A673 (cell line): ENCODE data around the gene TGM1. TPM values are rescaled to one million over a fixed set of nuclear protein-coding genes. Genes with fewer than 3 reads are reported as not detected.

ENCODE experiments used
- BruUV-seq: library from RNA; stranded (reverse); fragments of 400-500 nt; replicated peaks from 2 replicates; lab custom pipeline; 2021; lab: Mats Ljungman, UMichigan
- CTCF ChIA-PET: fragments of 300-600 bp; sonication (Branson Sonifier 250); formaldehyde crosslinking; loops from one replicate; lab custom pipeline; 2022; ENCODE audit warnings: antibody characterized with exemption; lab: Charles Lee
- POLR2A ChIA-PET: fragments of 300-600 bp; sonication (Branson Sonifier 250); formaldehyde crosslinking; loops from one replicate; lab custom pipeline; 2022; ENCODE audit warnings: antibody characterized with exemption; ENCODE audit not compliant: low non-redundant PET; lab: Charles Lee
- DNase-seq: peaks from one replicate; pipeline ENCODE4 v3.0.0-alpha.2; 2015; ENCODE audit warnings: low spot score
- H3K27ac ChIP-seq: fragments of 200-600 bp; sonication (generic); 2 replicates; pipeline ENCODE4 v1.5.1; 2016; ENCODE audit warnings: mixed run types, low read depth, mild to moderate bottlenecking, mixed read lengths, antibody characterized with exemption, low read length; ENCODE audit not compliant: poor library complexity, severe bottlenecking
- H3K27me3 ChIP-seq: fragments of 200-600 bp; sonication (generic); replicated peaks from 2 replicates; pipeline ENCODE4 v1.6.1; 2017; ENCODE audit warnings: mixed run types, low read depth, mild to moderate bottlenecking, mixed read lengths, antibody characterized with exemption, low read length; ENCODE audit not compliant: insufficient read depth, poor library complexity
- H3K36me3 ChIP-seq: fragments of 200-600 bp; sonication (generic); 2 replicates; pipeline ENCODE4 v1.6.1; 2016; ENCODE audit warnings: mixed run types, mild to moderate bottlenecking, mixed read lengths, antibody characterized with exemption, low read length; ENCODE audit not compliant: insufficient read depth, poor library complexity, severe bottlenecking
- H3K4me1 ChIP-seq: fragments of 200-600 bp; sonication (generic); 2 replicates; pipeline ENCODE4 v1.6.1; 2017; ENCODE audit warnings: mixed run types, mild to moderate bottlenecking, mixed read lengths, antibody characterized with exemption, low read length; ENCODE audit not compliant: insufficient read depth, poor library complexity, severe bottlenecking
- H3K4me3 ChIP-seq: fragments of 200-600 bp; sonication (generic); 2 replicates; pipeline ENCODE4 v1.5.1; 2016; ENCODE audit warnings: low read depth, mixed run types, mild to moderate bottlenecking, mixed read lengths, low read length; ENCODE audit not compliant: poor library complexity, severe bottlenecking
- H3K9me3 ChIP-seq: fragments of 200-600 bp; sonication (generic); 2 replicates; pipeline ENCODE4 v1.6.1; 2016; ENCODE audit warnings: mixed run types, low read depth, mild to moderate bottlenecking, mixed read lengths, antibody characterized with exemption, low read length; ENCODE audit not compliant: poor library complexity, severe bottlenecking
- CTCF ChIP-seq: fragments of 300-800, 200-600 bp; sonication (generic); conservative IDR thresholded peaks from 2 replicates; pipeline ENCODE4 v1.5.1; 2017; ENCODE audit warnings: low read depth, mild to moderate bottlenecking, antibody characterized with exemption, low read length, moderate library complexity, mixed read lengths
- EZH2 ChIP-seq: fragments of 200-600 bp; sonication (generic); IDR thresholded peaks from 2 replicates; pipeline ENCODE4 v1.6.1; 2017; ENCODE audit warnings: borderline replicate concordance, low read depth, mild to moderate bottlenecking, mixed read lengths, antibody characterized with exemption, low read length; ENCODE audit not compliant: poor library complexity, severe bottlenecking
- intact Hi-C: fragments of 100-400 bp; cut with micrococcal nuclease; formaldehyde crosslinking; loops from one replicate; pipeline ENCODE4 v1.10.0; 2022; ENCODE audit not compliant: unreplicated experiment
- total RNA-seq: library from RNA; stranded (reverse); gene quantifications from 2 replicates; pipeline ENCODE4 v1.2.3, GENCODE V29; 2021

The TGM1 gene
- total RNA-seq, 1 experiment from 2014 or later: 1.5 TPM

DNA sequence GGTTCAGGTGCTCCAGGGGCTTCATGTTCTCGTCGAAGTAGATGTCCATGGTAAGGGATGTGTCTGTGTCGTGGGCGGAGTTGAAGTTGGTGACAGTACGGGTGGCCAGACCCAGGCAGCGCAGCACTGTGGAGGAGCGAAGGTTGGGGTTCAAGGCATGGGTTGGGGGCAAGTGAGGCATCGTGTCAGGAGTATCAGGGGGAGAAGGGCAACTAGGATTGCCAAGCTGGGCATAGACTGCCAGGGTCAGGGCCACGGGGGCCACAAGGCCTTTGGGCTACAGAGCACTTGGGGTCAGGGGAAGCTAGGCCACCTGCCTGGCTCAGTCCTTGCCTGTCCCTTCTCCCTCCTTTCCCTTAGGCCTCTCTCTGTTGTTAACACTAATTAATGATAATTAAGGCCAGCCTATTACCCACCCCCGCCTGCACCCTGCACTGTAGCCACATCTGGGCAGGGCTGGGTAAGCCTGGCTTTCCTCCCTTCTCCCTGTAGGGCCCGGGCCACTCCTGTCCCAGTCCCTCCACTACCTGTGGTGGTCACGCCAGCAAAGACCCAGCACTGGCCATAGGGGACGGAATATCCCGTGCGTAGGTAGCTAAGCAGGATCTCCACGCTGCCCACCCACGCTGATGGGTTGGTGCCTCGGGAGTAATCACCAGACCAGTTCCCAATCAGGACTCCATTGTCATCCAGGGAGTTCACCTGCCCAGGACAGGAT, 4.3 kb downstream of the TGM1 start:
- BruUV-seq: no TSS peak
- no peak overlapping the region for H3K4me3 ChIP-seq
- POLR2A ChIA-PET: no interaction called here
- no peaks in the 10 kb centered on the region for H3K27me3 ChIP-seq
- H3K36me3 ChIP-seq: no peaks in the 10 kb centered on the region
- CTCF ChIA-PET: no interaction called here
- no peaks in the 10 kb centered on the region for H3K4me1 ChIP-seq
- no peak overlapping the region for H3K27ac ChIP-seq
- H3K9me3 ChIP-seq: no peaks in the 10 kb centered on the region
- intact Hi-C loops: no loop called here
- no peak for DNase-seq
- no peak for TF ChIP-seq EZH2
- no peak for TF ChIP-seq CTCF

GRCh38 chr14:24258119-24258518, 4.9 kb downstream of the TGM1 start:
- Histone ChIP-seq H3K27me3 (no peaks in the 10 kb centered on the region), H3K27ac (no peak overlapping the region), H3K9me3 (no peaks in the 10 kb centered on the region), H3K4me1 (no peaks in the 10 kb centered on the region), H3K36me3 (no peaks in the 10 kb centered on the region), H3K4me3 (no peak overlapping the region)
- intact Hi-C loops: no loop called here
- ChIA-PET POLR2A (no interaction called here), CTCF (no interaction called here)
- DNase-seq: no peak
- BruUV-seq: no TSS peak
- TF ChIP-seq EZH2 (no peak), CTCF (no peak)

DNA sequence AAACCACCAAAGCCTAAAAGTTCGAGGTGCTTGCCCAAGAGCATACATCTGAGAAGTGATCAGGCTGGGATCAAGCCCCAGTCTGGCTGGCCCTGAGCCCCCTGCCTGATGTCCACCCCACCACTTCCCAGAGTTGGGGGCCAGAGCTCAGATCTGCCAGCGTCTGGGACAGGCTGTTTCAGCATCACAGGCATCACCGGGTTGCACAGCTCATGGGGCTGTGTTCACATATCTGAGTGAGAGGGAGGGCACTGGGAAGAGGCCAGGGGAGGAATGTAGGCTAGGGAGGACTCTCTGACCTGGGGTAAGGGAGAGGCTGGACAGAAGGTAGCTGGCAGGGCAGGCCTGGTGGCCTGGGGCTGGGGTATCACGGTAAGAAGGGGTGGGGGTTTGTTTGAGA, 6.0 kb downstream of the TGM1 start:
- Histone ChIP-seq H3K27me3 (no peaks in the 10 kb centered on the region), H3K36me3 (no peaks in the 10 kb centered on the region), H3K4me3 (no peak overlapping the region), H3K27ac (no peak overlapping the region), H3K4me1 (no peaks in the 10 kb centered on the region), H3K9me3 (no peaks in the 10 kb centered on the region)
- TF ChIP-seq CTCF: no peak
- TF ChIP-seq EZH2: no peak
- no TSS peak for BruUV-seq
- intact Hi-C loops: no loop called here
- ChIA-PET POLR2A (no interaction called here), CTCF (no interaction called here)
- DNase-seq: no peak
